ENCODE data around the gene PRM1. TPM values are rescaled to one million over a fixed set of nuclear protein-coding genes. Genes with fewer than 3 reads are reported as not detected.

Gene PRM1
- total RNA-seq, 2 donors from 2014 or later: not detected

DNA sequence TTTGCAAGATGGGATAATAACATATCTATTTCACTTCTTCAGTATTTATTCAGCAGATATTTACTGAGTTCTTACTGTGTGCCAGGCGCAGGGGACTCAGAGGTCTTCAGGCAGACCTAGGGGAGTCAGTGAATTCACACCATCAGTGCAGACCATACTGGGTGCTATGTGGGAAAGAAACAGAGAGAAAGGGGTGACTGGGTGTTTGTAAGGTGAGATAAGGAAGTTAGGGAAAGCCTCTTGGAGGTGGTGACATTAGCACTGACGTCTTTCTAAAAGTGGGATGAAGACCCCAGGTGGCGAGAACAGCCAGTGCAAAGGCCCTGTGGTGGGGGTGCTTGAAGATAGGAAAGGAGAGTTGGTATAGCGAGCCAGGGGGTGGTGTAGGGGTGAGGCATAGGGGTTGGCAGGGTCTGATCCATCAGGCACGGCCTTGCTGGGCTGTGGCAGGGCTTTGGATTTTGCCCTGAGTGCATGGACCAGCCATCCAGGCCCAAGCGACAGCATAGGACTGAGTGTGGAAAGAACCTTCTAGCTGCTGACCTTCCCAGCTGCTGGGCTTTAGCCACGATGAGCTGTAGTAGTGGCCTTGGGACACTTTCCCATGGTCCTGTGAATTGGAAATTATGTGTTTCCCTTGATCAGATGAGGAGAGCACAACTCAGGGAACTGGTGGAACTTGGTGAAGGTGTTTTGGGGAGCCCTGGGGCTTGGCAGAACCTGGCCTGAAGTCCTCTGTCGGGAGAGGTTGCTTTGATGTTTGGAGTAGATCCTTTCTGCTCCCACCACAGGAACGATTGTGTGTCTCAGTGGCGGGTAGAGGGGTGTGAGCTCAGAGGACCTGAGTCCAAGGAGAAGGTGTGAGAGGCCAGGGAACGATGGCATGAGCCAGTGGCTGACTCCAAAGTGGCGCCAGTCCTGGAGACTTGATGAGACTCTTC lies 21.2 kb downstream of the PRM1 start:
- Histone ChIP-seq H3K27ac (no peak overlapping the region), H3K9me3 (no peaks in the 10 kb centered on the region), H3K27me3 (no peaks in the 10 kb centered on the region), H3K4me3 (no peak overlapping the region), H3K36me3 (no peaks in the 10 kb centered on the region), H3K4me1 (peaks cover 0 to 24% of the 10 kb centered on the region in 2 donors)
- DNase-seq (ENCODE audit: low spot score): no peak
- no peak for TF ChIP-seq CTCF (IDR thresholded peaks at IDR 0.05)

DNA sequence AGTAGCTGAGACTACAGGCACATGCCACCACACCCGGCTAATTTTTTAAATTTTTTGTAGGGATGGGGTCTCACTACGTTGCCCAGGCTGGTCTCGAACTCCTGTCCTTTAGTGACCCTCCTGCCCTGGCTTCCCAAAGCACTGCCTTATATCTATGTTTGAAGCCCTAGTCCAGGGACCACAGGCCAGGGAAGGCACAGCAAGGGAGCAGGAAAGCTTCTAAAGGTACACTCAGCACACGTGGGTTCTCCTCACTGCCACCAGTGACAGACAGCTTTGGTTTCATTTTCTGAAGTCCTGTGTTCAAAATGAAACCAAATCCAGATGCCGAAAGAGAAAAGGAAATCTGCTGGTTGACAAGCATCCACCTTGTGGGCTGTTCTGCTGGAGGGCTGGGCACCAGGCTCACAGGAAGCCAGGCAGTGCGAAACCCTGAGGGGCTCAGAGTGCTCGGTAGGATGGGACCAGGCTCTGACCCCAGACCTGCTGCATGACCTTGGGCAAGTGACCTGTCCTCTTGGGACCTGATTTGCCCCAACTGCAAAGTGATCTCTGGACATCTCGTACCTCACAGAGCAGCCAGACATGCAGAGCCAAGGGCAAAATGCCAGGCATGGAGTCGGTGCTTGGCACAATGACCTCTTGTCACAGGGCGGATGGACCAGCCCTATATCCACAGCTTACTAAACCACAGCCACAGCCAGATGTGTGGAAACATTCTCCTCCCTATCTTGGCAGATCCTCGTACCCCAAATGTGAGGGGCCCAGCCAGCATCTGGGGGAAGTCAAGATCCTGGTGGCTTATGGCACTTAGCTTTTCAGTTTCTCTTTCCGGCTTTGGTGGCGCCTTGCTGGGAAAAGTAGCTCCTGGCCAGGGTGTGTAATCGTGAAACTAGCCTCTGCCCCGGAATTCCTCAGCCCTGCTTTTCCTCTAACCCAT lies 22.3 kb downstream of the PRM1 start:
- peaks cover 0 to 32% of the 10 kb centered on the region in 2 donors for H3K4me1 ChIP-seq
- H3K36me3 ChIP-seq: no peaks in the 10 kb centered on the region
- no peak for TF ChIP-seq CTCF (IDR thresholded peaks at IDR 0.05)
- peak overlapping the region in 1 of 2 donors; percentile 25 for H3K4me3 ChIP-seq
- no peaks in the 10 kb centered on the region for H3K9me3 ChIP-seq
- peak; percentile 67 for DNase-seq (ENCODE audit: low spot score)
- H3K27me3 ChIP-seq: no peaks in the 10 kb centered on the region
- H3K27ac ChIP-seq: peak overlapping the region; percentile 37 to 49

GRCh38 chr16:11257131-11257938 lies 23.8 kb downstream of the PRM1 start:
- peak overlapping the region; percentile 64 to 72 for H3K4me3 ChIP-seq
- TF ChIP-seq CTCF (IDR thresholded peaks at IDR 0.05): peak; percentile 71 to 86
- no peaks in the 10 kb centered on the region for H3K36me3 ChIP-seq
- no peaks in the 10 kb centered on the region for H3K27me3 ChIP-seq
- H3K4me1 ChIP-seq: peaks cover 0 to 32% of the 10 kb centered on the region in 2 donors
- DNase-seq (ENCODE audit: low spot score): peak; percentile 78
- H3K27ac ChIP-seq: peak overlapping the region; percentile 92 to 94
- H3K9me3 ChIP-seq: no peaks in the 10 kb centered on the region

DNA sequence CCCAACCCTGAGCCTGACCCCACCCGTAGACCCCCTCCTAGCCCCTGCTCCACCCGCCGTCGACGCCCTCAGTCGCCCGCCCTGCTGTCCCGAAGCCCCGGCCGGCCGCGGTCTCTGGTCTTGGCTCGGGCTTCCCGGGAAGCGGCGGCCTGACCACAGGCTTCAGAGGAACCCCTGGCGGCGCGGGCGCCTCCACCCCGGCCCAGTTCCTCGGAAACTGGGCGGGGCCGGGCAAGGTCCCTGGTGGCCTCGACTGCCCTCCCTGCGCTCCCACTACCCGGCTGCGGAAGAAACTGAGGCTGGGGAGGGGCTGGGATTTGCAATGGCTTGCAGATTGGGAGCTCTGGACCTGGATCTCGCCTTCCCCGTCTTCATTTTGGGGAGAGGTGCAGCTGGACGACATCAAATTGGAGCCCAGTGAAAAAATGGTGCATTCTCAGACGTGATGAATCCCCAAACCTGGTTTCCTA lies 24.4 kb downstream of the PRM1 start:
- peak overlapping the region; percentile 92 to 94 for H3K27ac ChIP-seq
- H3K4me3 ChIP-seq: peak overlapping the region; percentile 64 to 72
- peaks cover 0 to 32% of the 10 kb centered on the region in 2 donors for H3K4me1 ChIP-seq
- no peaks in the 10 kb centered on the region for H3K9me3 ChIP-seq
- DNase-seq (ENCODE audit: low spot score): no peak
- H3K27me3 ChIP-seq: no peaks in the 10 kb centered on the region
- TF ChIP-seq CTCF (IDR thresholded peaks at IDR 0.05): no peak
- H3K36me3 ChIP-seq: no peaks in the 10 kb centered on the region

Data from right atrium auricular region (tissue), 2 donors.